ENCODE measurements around the gene CST8.

DNA sequence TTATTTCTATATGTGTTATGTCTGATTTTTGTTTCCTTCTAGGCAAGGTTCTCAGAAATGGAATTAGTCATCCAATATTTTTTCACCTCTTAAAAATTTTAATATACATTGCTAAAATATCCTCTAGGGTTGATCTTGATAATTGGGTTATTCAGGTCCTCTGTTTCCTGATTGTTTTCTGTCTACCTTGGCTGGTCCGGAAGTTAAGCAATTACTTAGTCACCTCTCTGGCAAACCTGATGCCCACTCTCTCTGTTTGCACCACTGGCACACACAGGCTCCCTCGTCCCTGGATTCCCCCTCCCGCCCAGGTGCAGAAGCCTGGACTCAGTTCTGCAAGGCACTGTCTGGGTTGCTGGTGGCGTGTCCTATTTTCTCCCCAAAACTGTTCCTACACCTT lies 49.7 kb downstream of the CST8 start:
- TF ChIP-seq POLR2AphosphoS5 (IDR thresholded peaks at IDR 0.05; ENCODE audit: insufficient read depth in 1 of 2, low read depth in 1 of 2) = no peak
- TF ChIP-seq CTCF (IDR thresholded peaks at IDR 0.05) = no peak
